ENCODE measurements around the gene HSPA1B.
"Not testable (repeated sequence)": the region's sequence is repeated elsewhere in the genome, so short reads cannot be mapped to it uniquely, and the experiment has no call there.

HSPA1B gene

GRCh38 chr6:31827286-31828079 lies at the start of gene HSPA1B:
Gene HSPA1B, plus strand, starts transcription at chr6:31827738. Its CDS starts 213 bp downstream, at chr6:31827951.
- DNase-seq: peak; percentile 100

DNA sequence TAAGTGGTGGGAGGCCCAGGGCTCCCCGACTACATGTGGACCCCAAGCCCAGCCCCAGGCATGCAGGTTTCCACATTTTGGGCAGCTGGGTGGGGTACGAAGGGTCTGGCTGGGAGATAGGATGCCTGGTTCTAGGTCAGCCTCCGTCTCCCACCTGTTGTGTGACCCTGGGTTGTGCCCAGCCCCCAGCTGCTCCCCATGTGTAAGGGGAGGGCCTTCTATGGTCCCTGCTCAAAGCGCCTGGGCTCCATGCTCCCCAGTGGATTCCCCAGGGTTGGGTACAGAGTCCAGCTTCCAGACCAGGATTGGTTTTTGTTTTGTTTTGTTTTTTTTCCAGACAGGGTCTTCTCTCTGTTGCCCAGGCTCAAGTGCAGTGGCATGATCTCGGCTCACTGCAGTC lies 49.3 kb upstream of the HSPA1B start:
- no peak for DNase-seq

GRCh38 chr6:31778999-31779885 lies 48.3 kb upstream of the HSPA1B start:
- DNase-seq: no peak

DNA sequence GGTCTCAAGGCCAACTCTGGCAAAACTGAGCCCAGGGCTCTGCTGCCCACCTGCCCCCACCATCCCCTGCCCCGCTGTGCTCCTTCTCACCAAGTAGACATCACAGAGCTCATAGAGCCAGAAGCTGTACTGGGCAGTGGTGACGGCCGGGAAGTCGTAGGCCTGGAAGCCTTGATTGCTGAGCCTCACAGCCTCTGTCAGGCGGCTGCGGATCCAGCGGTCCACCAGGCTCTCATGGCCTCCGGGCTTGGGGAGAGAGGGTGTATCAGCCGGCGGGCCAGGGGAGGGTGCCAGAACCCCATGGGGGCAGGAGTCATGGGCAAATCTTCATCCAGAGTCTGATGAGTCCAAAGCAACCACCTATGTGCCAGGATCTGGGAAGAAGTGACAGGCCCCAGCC lies 47.6 kb upstream of the HSPA1B start:
- DNase-seq: no peak

- no peak for DNase-seq
Measured at GRCh38 chr6:31780507-31781243, 46.9 kb upstream of the HSPA1B start.

- DNase-seq: no peak
Measured at GRCh38 chr6:31781244-31782125, 46.1 kb upstream of the HSPA1B start.

DNA sequence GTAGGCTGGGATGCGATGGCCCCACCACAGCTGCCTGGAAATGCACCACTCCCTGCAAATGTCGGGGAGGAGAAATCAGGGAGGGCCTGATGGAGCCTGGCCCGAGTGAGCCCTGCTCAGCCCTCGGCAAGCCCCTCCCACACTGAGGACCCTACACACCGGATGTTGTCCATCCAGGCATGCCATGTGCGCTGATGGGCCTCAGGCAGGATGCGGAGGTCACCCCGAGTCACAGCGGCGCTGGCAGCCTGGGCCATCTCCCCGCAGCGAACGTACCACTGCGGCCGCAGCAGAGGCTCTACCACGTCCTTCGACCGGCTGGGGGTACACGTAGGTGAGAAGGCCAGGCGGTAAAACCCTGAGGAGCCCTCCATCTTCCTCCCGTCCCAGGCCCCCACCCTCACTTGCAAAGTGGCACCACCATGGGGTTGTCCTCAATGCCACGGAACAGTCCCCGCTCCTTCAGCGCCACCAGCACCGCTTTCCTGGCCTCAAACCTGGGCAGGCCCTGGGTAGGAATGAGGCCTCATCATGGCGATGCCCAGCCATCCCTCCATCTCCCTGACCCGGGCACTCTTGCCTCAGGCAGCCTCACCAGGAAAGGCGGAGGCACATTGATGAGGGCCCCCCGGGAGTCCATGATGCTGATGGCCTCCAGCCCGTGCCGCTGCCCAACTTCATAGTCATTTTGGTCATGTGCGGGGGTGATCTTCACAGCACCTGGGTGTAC lies 45.2 kb upstream of the HSPA1B start:
- no peak for DNase-seq

- no peak for DNase-seq
Measured at GRCh38 chr6:31784098-31784925, 43.2 kb upstream of the HSPA1B start.

- no peak for DNase-seq
Measured at GRCh38 chr6:31785475-31785874, 42.1 kb upstream of the HSPA1B start.

DNA sequence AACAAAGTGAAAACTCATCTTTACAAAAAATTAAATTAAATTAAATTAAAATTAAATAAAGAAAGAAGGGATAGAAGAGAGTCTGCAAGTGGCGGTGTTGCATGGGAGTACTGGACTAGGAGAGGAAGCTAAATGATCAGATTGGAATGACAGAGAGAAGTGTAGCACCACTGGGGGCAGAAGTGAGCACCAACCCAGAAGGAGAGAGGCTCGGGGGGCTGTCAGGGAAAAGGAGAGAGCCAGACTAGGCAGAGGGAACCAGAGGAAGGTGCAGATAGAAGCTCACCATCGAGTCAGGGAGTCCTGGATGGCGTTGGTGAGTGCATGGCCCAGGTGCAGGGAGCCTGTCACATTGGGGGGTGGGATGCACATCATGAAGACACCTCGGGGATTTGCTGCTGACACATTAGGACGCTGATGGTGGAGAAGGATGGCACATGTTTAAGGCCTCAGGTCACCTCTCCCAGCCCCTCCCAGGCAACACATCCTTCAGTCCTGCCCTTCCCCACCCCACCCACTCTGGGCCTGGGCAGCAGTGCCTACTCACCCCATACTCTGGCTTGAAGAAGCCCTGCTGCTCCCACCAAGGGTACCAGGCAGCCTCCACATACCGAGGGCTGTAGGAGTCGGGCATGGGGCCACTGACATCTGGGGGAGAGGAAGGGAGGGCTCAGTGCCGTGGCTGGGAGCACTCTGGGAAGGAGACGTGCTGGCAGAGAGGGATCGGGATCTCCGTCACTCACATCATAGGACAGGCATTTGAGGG lies 36.0 kb upstream of the HSPA1B start:
- DNase-seq: peak; percentile 86

DNA sequence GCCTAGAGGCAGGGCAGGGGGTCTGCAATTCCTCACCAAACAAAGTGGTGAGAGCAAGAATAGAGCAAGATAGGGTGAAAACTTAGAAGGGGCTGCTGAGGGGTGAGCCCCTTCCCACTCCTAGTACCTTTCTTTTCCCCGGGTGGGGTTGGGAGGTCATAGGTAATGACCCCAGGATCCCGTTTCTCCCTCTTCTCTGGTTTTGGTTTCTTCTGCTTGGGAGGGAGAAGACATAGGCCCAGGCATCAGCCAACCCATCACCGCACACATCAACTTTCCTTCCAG lies 35.5 kb upstream of the HSPA1B start:
- no peak for DNase-seq

DNA sequence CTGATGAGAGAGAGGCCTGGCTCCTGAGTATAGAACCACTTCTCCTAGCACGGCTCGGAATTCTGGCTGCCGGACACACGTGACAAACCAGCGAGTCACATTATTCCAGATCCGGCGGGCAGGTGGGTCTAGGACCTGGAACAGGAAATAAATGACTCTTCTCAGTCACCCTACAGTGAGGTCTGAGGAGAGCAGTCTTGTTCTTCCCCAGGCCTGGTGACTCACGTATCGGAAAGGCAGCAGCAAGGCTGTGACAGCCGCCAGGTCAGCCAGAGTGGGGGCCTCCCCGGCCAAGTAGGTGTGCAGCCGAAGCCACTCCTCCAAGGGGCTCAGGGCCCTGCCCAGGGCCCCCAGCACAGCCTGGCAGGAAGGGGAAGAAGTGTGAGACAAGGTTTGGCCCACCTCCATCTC lies 34.8 kb upstream of the HSPA1B start:
- no peak for DNase-seq

- not testable (repeated sequence) for DNase-seq
Measured at GRCh38 chr6:31793927-31794245, 33.7 kb upstream of the HSPA1B start.

DNA sequence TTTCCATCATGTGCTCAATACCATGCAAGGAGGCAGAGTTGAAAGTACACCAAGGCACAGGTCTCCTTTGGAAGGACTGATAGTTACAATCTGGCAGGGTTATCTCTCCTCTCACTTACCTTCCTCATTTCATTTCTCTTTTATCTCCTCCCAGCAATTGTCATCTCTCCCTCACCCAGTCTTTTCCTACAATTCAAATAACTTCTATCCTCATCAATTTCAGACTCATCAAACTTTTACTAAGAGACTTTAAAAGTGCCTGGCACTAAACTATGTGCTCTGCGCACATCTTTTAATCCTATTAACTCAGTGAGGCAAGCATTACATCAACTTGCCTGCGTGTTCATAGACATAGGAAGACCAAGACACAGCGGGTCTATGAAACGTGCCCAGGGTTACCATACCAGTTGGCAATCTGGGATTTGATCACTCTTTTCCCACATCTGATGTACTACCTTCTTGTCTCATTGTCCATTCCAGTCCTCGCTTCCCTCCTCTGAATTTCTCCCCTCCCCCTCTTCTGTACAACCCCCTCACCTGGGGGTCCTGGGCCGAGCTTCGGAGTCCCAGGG lies 33.2 kb upstream of the HSPA1B start:
- DNase-seq: peak; percentile 87

- DNase-seq: peak; percentile 65
Measured at GRCh38 chr6:31794866-31795615, 32.5 kb upstream of the HSPA1B start.

DNA sequence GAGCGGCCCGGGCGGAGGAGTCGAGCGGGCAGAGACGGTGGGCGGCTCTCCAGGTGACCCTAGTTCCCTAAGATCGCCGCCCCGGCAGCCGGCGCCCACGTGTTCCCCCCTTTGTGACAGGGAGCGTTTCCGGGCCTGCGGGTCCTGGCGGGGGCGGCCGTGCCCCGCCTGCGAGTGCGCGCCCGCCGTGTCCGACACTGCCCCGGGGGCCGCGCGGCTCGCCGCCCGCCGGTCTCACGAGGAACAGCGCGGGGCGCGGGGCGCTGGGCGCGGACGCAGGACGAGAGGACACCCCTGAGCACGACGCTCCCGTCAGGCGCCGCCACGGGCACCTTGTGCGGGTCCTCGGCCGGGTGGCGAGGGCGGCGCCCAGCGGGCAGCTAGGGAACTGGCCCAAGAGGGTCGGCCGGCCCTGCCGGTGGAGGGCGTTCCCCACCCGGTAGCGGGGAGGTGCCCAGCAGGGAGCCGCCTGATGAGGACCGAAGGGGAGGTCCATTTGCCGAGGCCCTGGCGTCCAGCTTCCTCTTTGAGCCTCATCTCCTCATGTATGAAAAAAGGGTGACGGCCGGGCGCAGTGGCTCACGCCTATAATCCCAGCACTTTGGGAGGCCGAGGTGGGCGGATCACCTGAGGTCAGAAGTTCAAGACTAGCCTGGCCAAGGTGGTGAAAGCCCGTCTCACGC lies 31.8 kb upstream of the HSPA1B start, which contains the start of gene VARS1:
TSS of gene VARS1 (minus strand) at position 137 of the 683 bp plus-strand sequence. CDS start 535 bp downstream, outside the sequence.
- peak; percentile 95 for DNase-seq

DNA sequence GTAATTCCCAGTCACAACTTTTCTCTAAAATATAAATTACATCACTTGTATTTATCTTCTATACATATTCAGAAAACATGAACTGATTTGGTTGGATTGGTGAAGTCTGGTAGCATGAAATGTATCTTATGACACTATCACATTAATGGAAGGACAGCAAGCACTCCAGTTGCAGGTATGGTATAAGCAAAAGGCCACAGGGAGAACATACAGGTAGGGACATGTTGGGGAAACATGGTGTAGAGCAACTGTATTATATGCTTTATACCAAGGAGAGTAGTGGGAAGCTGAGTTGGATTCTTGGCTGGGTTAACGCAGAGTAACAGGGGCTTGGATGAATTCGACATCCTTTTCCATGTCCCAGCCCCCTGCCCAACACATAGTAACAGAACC lies 30.5 kb upstream of the HSPA1B start:
- no peak for DNase-seq

DNA sequence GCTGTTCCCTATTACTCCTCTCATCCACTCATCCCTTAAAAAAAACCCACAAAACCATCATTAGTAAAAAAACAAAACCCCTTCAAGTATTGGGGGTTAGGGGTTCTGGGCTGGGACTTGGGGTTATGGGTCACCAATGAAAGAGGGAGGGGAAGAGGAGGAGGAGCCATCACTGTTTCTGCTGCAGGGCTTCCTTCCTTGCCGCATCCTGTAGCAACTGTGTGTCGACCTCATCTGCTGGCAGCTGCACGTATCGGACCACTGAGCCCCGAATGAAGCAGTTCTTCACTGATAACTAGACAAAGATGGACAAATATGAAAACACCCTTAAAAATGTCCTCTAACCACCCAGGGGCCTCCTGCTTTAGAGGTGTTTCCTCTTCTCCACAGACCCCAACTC lies 29.9 kb upstream of the HSPA1B start:
- no peak for DNase-seq
